NCI-H446 treated with DMSO at 0.1 percent for 48 hours (cell line): ENCODE measurements around the gene USP8.
"Not testable (repeated sequence)": the region's sequence is repeated elsewhere in the genome, so short reads cannot be mapped to it uniquely, and the experiment has no call there.

ENCODE experiments used
- DNase-seq: peaks from one replicate; lab custom pipeline; 2025; lab: John Stamatoyannopoulos, UW

Gene USP8

GRCh38 chr15:50440932-50441331 is 16.7 kb downstream of the USP8 start:
- DNase-seq = no peak

GRCh38 chr15:50452927-50453326 is 28.7 kb downstream of the USP8 start:
- DNase-seq = no peak

- DNase-seq = no peak
Measured at GRCh38 chr15:50458348-50459112, 34.3 kb downstream of the USP8 start.

GRCh38 chr15:50463423-50464358 is 39.5 kb downstream of the USP8 start:
- DNase-seq = no peak

- no peak for DNase-seq
Measured at GRCh38 chr15:50471072-50471471, 46.9 kb downstream of the USP8 start.

GRCh38 chr15:50476143-50476542 is 51.9 kb downstream of the USP8 start:
- DNase-seq = no peak

GRCh38 chr15:50484781-50485180 is 60.6 kb downstream of the USP8 start:
- no peak for DNase-seq

GRCh38 chr15:50485389-50485788 is 61.2 kb downstream of the USP8 start:
- no peak for DNase-seq

GRCh38 chr15:50487287-50487686 is 63.1 kb downstream of the USP8 start:
- no peak for DNase-seq

GRCh38 chr15:50493625-50494024 is 69.4 kb downstream of the USP8 start:
- no peak for DNase-seq

GRCh38 chr15:50494547-50494946 is 70.3 kb downstream of the USP8 start:
- not testable (repeated sequence) for DNase-seq

- DNase-seq = no peak
Measured at GRCh38 chr15:50496692-50497091, 72.5 kb downstream of the USP8 start.

GRCh38 chr15:50500352-50500751 is 76.1 kb downstream of the USP8 start:
- DNase-seq = no peak

- no peak for DNase-seq
Measured at GRCh38 chr15:50501815-50502214, 77.6 kb downstream of the USP8 start.

- DNase-seq = no peak
Measured at GRCh38 chr15:50503144-50503543, 78.9 kb downstream of the USP8 start.

GRCh38 chr15:50505656-50506055 is 81.5 kb downstream of the USP8 start:
- not testable (repeated sequence) for DNase-seq

GRCh38 chr15:50506121-50506520 is 81.9 kb downstream of the USP8 start:
- no peak for DNase-seq

- DNase-seq = no peak
Measured at GRCh38 chr15:50513001-50513400, 88.8 kb downstream of the USP8 start.

GRCh38 chr15:50519740-50520425 is 95.7 kb downstream of the USP8 start:
- DNase-seq = no peak

- no peak for DNase-seq
Measured at GRCh38 chr15:50523851-50524251, 99.6 kb downstream of the USP8 start.

- DNase-seq = no peak
Measured at GRCh38 chr15:50531163-50531562, 107.0 kb downstream of the USP8 start.

GRCh38 chr15:50531766-50532165 is 107.6 kb downstream of the USP8 start:
- DNase-seq = no peak

- no peak for DNase-seq
Measured at GRCh38 chr15:50542887-50543210, 118.6 kb downstream of the USP8 start.
